GM12872 (cell line): Measurements from ENCODE around the gene S100A7A.

Source experiments
- TF ChIP-seq, protein P1 (sequence below): IDR thresholded peaks from 3 replicates; pipeline ENCODE4 v1.5.1; 2011; ENCODE audit warnings: low read depth, mild to moderate bottlenecking, low read length, moderate library complexity; ENCODE audit not compliant: insufficient read depth

The S100A7A gene

GRCh38 chr1:153422450-153423068, 6.2 kb downstream of the S100A7A start:
- TF ChIP-seq, protein P1, sequence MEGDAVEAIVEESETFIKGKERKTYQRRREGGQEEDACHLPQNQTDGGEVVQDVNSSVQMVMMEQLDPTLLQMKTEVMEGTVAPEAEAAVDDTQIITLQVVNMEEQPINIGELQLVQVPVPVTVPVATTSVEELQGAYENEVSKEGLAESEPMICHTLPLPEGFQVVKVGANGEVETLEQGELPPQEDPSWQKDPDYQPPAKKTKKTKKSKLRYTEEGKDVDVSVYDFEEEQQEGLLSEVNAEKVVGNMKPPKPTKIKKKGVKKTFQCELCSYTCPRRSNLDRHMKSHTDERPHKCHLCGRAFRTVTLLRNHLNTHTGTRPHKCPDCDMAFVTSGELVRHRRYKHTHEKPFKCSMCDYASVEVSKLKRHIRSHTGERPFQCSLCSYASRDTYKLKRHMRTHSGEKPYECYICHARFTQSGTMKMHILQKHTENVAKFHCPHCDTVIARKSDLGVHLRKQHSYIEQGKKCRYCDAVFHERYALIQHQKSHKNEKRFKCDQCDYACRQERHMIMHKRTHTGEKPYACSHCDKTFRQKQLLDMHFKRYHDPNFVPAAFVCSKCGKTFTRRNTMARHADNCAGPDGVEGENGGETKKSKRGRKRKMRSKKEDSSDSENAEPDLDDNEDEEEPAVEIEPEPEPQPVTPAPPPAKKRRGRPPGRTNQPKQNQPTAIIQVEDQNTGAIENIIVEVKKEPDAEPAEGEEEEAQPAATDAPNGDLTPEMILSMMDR, result no peak

- TF ChIP-seq, protein P1, result no peak
Observed at GRCh38 chr1:153426809-153427208, 10.5 kb downstream of the S100A7A start.

GRCh38 chr1:153428073-153428638, 11.8 kb downstream of the S100A7A start:
- TF ChIP-seq, protein P1, result no peak

DNA sequence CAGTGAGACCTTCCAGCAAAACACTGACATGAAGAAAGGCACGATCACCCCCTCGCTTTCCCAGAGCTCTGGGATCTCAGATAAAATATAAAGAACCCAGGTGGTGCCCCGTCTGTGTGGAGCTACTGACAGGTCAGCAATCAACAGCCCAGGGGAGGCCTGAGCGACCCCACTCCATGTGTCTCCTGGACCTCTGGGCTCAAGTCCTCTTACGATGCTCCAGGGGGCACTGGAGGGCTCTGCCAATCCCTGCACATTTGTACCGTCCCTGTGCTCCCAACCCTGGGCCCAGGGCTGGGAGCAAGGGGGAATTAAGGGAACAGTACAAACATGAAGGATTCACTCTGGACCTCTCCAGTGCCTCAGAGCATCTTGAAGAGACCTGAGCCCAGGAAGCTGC, 12.5 kb downstream of the S100A7A start:
- TF ChIP-seq, protein P1, result no peak

DNA sequence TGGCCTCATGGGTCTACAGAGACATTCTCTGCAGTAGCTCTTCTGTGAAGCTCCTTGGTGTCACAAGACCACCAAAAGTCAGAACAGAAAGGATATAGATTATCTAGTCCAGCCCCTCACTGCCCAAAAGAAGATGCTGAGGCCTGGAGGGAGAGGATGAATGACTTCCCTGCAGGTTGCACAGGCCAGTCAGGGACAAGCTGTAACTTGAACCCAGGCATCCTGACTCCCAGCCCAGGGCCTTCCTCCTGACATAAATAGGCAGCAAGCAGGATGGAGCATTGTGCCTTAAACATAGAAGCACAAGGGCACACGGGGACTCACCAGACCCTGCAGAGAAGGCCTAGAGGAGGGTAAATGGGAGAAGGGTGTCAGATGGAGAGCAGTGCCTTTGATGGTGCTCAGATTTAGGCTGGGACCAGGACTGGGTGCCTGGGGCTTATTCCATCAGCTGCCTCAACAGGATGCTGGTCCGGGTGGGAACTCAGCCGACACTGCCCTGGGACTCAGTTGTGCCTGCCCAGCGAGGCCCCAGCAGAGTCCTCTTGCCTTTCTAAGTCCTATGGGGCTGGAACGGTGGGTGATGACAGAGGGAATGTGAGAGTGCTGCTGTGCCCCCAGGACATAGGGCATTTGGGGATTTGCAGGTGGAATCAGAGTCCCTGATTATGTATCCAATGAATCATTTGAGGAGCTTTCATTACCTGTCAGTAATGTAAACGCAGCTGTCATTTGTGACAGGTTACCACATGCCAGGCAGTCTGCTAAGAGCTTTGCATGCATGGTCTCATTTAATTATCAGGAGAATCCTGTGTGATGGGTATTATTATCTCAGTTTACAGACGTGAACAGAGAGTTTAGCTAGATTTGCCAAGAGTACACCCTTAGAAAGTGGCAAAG, 13.2 kb downstream of the S100A7A start:
- TF ChIP-seq, protein P1, result no peak

DNA sequence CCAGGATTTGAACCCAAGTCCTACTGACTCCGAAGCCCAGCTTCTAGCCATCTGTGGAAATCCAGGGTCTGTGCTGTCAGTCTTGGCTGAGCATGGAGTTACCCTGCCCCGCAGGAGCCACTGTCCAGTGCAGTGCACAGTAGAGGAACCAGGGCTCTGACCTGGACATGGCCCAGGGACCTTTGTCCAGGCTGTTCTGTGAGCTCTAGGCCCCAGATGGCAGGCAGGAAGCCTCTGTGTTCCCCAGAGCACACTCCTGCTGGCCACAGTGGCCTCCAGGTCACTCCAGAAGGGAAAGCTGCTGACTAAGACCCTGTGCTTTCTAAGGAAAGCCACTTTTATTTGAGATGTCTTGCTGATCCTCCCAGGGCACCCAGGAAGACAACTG, 13.8 kb downstream of the S100A7A start:
- TF ChIP-seq, protein P1, result no peak

- TF ChIP-seq, protein P1, result no peak
Observed at GRCh38 chr1:153430561-153430960, 14.2 kb downstream of the S100A7A start.
